GM21825 (cell line): ENCODE data around the gene PKMYT1.

Experiments used
- ATAC-seq: cut with Tn5 transposase; IDR thresholded peaks from one replicate; pipeline ENCODE4 v1.9.1; 2021; ENCODE audit warnings: mild to moderate bottlenecking, moderate library complexity; ENCODE audit not compliant: unreplicated experiment

The PKMYT1 gene

DNA sequence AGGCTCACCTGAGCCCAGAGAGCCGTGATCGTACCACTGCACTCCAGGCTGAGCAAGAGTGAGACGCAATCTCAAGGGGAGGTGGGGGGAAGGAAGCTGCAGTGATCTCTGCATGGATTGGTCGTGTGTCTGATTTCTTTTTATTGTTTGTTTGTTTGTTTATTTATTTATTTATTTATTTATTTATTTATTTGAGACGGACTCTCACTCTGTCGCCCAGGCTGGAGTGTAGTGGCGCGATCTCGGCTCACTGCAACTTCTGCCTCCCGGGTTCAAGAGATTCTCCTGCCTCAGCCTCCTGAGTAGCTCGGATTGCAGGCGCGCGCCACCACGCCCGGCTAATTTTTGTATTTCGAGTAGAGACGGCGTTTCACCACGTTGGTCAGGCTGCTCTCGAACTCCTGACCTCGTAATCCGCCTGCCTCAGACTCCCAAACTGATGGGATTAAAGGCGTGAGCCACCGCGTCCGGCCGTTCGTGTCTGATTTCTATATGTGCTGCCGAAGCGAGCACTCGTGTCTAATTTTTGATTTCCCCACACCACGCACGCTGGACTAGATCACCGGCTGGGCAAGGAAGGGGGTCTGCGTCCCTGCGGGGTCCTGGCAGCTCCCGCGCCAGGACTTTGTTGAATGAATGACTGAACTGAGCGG, 39.5 kb upstream of the PKMYT1 start:
- no peak for ATAC-seq

DNA sequence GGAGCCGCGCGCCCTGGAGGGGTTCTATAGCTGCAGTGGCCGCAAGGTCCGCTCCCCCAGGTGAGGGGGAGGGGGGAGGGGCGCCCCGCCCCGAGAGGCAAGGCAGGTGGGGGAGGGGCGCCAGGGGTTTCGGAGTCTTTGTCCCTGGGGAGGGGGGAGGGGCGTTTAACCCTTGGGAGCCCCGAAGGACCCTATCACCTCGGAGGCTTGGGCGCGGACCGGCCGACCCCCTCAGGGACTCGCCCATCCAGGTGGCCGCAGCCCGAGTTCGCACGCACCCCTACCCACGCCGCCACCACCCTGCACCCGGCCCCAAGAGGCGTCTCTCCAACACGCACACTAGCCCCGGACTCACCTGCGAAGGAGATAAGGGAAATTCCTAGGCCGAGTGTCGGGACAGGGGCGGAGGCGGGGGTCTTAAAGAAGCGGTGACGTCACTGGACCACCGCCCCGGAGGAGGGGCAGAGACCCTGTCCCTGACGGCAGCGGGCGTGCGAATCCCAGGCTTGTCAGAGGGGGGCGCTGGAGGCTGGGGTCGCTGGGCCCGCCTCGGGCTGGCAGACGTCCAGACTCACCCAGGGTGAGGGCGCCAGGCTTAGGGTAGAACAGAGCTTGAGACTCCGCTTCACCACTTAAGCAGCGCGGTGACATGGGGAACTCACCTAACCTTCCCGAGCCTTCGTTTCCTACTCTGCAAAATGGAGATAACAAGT, 37.7 kb upstream of the PKMYT1 start, which contains the start of gene CLDN6:
Gene CLDN6, minus strand, starts transcription at position 390 of the 713 bp plus-strand sequence. CDS start 2,162 bp downstream, outside the sequence.
- ATAC-seq: no peak

DNA sequence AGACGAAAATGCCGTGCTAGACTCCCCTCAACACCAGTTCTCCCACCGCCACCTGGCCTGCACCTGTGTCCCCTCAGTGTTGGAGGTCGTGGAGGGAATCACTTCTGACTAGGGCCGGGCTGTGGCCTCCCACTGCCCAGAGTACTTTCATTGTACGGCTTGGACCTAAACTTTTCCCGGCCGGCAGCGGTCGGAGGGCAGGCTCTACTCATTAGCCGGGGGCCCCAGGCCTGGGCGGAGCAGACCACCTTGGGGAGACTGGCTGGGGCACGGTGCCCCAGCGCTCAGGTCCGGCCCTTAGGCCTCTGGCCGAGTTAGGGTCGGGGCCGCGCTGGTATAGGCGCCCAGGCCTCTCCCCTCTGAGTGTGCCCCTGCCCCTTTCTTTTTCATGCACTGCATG, 37.1 kb upstream of the PKMYT1 start:
- ATAC-seq: no peak

DNA sequence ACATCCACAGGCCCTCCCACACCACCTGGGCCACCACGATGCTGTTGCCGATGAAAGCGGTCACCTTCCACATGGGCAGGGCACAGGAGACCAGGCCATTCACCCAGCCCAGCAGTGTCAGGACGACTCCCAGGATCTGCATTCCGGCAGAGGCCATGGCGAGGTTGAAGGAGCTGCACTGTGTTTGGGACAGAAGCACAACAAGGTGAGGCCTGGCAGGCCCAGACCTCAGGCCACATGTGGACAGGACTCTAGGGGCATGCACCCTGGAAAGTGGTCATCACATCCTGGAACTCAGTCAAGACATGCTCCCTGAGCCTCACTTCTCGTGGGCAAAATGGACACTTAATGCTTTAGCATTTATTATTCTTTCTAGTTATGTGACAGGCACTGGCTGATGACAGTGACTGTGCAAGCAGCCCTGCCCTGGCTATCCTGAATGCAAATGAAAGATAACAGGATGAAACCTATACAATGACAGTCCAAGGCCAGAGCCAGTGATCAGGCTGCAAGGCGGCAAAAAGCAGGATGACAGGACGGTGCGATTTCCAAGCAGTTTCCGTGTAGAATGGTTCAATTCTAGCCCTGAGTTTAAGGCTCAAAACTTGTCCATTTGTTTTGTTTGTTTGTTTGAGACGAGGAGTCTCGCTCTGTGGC, 35.7 kb upstream of the PKMYT1 start:
- ATAC-seq: no peak

DNA sequence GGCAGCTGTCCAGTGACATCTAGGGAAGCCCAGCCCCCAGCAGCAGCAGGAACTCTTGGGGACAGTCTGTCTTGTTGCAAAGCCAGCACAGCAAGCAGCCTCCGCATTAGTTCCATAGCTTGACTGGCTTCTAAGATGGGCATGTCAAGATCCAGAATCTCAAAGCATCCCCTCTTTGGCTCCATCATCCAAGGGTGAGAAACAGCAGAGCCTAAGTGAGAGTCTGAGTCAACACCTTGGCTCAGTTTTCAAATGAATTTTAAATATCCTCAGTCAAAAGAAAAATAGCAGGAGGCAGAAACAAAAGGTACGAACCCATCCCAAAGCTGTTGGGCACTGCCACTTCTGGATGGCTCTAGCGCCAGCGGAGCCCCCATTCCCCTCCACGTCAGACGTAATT, 34.7 kb upstream of the PKMYT1 start:
- ATAC-seq: no peak

DNA sequence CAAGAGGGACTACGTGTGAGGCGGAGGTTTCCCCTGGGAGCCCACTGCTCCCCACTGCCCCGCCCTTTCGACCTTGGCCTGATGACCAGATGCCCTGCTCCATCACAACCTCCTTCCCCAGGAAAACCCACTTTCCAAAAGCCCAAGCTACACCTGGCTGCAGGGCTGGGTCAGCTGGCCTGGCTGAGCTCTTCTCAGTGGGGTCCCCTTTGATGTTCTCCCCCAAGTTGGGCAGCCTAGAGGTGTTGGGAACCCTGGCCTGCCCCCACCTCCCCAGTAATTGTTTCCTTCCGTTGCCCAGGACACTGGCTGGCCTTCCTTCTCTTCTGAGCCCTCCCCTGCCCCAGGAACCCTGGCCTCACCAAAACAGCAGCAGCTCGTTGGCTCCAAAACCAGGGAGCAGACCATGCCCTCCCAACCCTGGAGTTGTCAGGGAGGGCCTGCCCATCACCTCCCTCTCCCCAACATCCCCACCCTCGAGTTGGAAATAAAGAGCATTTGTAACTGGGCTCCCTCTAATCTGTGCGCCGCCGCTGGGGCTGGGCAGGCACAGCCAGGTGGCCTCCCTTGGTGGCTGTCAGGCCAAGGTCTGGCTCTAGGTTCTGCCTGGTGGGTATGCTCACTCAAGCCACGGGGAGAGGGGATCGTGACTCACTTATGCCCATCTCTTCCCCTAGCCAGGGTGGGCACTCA, 33.9 kb upstream of the PKMYT1 start:
- no peak for ATAC-seq

DNA sequence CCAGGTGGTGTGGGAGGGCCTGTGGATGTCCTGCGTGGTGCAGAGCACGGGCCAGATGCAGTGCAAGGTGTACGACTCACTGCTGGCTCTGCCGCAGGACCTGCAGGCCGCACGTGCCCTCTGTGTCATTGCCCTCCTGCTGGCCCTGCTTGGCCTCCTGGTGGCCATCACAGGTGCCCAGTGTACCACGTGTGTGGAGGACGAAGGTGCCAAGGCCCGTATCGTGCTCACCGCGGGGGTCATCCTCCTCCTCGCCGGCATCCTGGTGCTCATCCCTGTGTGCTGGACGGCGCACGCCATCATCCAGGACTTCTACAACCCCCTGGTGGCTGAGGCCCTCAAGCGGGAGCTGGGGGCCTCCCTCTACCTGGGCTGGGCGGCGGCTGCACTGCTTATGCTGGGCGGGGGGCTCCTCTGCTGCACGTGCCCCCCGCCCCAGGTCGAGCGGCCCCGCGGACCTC, 33.3 kb upstream of the PKMYT1 start:
- no peak for ATAC-seq

DNA sequence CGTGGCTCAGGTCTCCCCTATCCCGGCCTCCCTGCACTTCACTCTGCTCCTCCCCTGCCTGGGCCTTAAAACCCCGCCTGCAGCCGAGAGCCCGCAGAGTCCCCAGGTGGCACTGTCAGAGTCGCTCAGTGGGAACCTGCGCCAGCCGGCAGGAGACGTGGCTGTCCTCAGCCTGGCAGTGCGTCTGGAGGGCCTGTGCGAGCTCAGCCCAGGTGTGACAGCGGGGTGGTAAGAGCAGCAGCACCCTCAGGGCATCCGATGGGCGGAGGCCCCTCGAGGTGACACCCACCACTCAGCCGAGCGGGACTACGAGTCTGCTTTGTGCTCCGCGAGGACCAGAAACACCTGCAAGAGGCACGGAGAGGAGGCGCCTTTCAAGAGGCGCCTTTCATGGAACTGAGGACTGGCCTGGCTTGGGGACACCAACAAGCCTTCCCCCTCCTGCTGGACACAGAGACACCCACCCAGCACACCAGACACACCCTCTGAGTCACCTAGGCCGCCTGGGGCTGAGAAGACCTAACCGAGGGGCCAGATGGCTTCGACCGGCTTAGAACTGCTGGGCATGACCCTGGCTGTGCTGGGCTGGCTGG, 32.7 kb upstream of the PKMYT1 start, which contains the start of gene CLDN9:
Gene CLDN9, plus strand, starts transcription at position 96 of the 593 bp plus-strand sequence. Its CDS starts 440 bp downstream, at position 536.
- no peak for ATAC-seq

DNA sequence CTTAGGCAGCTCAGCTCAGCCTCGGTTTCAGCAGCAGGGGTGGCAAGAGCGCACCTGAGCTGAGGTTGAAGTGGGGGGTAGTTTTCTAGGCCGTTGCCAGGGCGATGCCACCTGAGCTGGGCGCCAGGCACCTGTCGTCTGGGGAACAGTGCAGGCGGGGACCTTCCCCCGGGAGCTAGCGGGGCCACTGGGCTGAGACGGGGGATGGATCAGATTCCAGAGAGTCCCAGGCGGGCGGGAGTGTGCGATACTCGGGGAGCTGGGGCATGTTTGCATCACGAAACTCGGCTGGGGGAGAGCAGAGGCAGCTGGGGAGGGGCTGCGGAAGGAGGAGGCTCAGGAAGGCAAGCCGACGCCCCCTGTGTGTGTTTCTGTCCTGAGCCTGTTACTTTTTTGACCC, 32.0 kb upstream of the PKMYT1 start:
- ATAC-seq: no peak

DNA sequence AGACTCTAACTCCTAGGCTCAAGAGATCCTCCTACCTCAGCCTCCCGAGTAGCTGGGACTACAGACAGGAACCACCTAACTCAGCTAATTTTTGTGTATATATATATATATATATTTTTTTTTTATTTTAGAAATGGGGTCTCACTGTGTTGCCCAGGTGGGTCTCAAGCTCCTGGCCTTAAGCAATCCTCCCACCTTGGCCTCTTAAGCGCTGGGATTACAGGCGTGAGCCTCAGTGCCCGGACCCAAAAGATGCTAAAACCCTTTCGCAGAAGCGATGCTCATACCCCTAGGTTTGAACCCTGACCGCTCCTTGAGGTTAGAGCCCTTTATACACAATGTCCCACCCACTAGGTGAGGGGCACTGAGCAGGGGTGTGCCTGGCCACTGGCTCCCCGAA, 30.3 kb upstream of the PKMYT1 start:
- ATAC-seq: no peak

DNA sequence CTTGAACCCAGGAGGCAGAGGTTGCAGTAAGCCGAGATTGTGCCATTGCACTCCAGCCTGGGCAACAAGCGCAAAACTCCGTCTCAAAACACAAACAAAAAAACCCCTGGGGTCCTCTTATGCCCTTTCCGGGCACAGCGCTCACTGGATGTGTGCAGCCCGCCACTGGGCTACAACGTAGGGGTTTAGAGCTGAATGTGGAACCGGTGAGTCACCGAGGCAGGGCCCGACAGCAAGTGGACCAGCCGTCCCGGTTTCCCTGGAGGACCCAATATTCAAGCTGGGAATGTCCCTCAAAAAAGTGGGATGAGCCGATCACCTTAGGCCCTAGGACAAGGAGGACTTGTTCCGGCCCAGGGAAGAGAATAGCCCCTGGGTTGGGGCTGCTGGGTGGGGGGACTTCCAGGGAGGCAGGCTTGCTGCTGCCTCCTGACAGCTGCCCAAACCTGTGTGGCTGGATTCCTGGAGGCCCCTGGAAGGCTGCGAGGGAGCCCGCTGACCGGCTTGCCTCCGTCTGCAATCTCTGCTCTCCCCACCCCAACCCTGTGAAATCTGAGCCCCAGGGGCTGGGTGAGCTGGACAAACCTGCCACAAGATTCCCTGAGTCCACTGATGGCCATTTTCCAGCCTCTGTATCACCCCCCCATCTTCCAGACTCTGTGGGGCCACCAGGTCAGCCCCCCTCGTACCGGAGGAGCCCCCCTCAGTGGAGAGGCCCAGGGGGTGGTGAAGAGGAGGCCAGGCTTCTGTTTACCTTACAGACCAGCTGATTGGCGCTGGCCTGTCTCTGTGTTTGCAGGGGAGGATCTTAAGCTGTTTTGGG, 29.5 kb upstream of the PKMYT1 start:
- ATAC-seq: no peak

DNA sequence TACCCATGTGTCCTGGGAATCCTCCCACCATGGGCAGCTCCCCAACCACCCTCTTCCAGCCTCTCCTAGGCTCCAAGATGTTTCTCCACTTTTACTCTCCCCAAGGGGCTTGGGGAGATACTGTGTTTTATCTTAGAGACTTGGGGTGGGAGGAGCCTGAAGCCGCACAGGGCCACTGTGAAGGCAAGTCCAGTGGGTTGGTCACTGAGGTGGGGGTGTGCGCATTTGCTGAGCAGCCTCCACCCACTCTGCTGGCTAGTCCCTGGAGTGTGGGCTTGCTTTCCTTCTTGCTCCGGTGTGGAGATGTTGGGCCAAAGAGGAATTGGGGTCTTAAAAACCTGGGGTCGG, 28.4 kb upstream of the PKMYT1 start:
- ATAC-seq: no peak

DNA sequence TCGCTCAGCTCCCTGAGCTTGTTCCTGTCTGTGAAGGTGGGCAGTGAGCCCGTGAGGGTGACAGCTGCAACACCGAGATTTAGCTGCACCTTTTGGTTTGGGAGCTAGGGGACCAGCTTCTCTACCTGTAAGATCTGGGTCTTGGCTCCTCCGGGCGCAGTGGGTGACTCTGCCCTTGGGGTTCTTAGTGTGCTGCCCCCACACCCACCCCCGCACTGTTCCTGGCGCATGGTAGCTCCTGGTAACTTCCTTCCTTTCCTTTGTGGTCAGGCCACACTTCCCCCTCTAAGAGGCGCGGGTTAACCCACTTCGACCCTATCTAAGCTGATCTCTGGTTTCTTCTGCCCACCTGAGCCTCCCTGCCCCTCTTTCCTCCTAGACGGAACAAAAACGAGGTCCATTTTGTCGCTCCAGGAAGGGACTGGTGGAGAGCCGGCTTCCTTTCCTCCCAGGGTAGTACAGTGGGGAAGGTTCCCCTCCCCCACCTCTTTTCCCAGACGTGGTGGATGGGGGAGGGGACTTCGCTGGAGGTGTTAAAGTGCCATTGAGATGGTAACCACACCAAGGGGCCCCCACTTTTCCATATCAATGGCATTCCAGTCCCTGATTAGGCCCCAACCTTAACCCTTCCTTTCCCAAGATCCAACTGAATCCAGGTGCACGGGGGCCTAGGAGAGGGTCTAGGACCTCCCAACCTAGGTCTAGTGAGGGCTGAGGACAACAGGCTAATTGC, 27.9 kb upstream of the PKMYT1 start:
- no peak for ATAC-seq

DNA sequence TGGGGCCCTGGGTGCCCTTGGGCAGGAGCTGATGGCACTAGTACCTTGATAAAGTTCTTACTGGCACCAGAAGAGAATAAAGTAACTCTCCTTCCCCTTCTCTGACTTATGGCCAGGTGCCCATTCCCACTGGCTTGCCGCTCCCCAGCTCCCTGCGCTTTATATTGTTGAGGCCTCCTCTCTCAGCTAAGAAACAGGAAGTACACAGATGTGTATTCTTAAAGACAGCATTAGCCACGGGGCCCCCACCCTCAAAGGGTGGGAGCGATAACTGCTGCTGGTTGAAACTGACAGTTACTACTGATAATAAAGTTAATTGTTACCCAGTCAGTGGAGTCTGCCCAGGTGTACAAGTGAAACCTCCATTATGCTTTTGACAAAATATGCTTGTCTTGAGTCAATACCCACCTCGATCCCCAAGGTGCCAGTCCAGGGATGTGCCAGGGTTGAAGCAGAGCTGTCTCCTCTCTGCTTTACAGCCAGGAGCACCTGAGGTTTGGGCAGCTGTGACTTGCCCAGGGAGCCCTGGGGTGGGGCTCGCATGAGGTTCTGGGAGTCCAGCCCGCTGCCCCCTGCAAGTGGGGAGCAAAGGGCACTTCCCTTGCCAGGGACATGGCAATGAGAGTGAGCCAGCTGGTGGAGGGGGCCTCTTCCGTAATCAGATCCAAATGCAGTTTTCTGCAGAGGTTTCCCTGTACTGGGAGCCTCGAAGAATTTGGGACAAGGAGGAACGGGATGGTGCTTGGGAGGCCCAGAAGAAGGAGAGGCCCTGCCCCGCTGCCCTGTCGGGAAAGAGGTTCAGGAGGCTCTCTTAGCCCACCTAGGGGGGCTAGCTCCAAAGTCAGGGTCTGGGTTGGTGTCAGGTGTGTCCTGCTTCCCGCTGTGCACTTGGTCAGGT, 27.1 kb upstream of the PKMYT1 start:
- no peak for ATAC-seq

DNA sequence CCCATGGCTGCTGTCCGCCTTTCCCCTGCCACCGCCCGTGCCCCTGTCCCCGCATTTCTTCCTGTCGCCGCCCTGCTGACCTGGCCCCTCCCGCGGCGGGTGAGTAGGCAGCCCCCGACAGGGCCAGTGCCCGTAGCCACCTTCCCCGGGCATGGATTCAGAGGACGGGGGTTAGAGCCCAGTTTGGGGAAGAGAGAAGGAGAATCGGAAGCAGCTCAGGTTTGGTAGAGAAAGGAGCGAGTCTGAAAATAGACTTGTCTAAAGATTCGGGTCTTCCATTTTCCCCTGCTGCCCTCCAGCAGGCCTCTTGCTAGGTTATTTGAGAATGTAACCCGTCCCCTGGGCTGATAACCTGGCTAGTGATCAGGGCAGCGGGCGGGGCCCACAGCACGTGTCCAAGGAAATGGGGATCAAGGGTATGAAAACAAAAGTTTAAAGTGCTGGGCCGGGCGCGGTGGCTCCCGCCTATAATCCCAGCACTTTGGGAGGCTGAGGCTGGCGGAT, 24.6 kb upstream of the PKMYT1 start:
- ATAC-seq: no peak

DNA sequence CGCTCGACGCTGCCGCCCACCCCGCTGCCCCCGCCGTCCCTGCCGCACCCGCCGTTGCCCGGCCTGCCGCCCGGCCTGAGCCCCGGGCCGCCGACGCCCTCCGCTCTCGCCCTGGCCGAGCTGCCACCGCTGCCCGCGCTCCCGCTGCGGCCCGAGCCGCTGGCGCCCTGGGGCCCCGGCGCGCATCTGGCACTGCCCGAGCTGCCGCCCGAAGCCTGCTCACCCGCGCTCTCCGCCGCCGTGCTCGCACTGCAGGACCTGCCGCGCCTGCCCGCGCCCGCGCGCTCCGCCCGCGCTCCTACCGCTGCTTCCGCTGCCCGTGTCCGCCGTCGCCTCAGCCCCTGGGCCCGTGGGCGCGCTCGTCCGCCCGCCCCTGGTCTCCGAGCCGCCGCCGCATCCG, 24.1 kb upstream of the PKMYT1 start:
- ATAC-seq: peak; percentile 16

DNA sequence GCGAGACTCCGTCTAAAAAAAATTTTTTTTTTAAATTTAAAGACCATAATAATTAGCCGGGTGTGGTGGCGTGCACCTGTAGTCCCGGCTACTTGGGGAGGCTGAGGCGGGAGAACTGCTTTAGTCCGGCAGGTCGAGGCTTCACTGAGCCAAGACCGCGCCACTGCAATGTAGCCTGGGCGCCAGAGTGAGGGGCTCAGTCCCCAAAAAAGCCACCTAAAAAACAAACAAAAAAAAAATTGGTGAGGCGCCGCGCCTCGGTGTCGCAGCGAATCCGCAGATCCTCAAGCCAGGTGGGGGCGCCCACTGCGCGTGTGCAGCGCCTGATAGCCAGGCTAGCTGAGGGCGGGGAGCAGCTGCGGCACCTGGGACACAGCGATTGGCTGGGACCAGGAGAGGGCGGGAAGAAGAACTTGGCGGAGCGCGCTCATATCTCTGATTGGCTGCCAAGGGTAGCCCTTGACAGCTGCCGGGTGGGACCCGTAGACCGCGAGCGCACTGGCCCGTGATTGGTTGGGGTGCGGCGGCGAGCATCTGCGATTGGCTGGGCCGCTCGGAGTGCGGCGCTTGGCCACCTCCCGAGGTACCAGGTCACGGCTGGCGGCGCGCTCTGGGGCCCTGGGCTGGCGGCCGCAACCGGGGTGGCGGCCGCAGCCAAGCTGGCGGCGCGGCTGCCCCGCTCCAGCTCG, 23.5 kb upstream of the PKMYT1 start:
- ATAC-seq: peak; percentile 93

DNA sequence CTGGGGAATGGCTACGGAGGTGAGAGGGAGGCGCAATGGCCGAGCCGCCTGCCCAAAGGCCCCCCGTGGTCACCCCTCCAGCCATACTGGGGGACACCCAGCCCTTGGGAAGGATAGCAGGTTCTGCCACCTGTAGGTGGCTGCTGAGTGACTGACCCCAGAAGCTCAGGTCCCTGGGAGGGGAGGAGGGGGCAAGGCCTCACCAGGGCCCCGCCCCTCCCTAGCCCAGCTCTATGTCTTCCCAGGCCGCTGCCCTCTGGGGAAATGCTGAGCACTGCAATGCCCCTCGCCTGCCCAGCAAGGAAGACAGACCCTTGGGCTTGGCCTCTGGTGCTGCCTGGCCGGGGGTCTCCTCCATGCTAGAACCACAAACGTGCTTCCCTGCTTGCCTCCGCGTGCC, 21.1 kb upstream of the PKMYT1 start:
- ATAC-seq: no peak
